Endothelial cell of hepatic sinusoid (primary cell): ENCODE results near the gene ABITRAM.
"Not testable (repeated sequence)": the region's sequence is repeated elsewhere in the genome, so short reads cannot be mapped to it uniquely, and the experiment has no call there.

ENCODE experiments used
- in situ Hi-C: cut with HindIII; loops from 2 replicates; pipeline ENCODE4 v1.10.0; 2017; ENCODE audit warnings: low sequenced_read_pairs

ABITRAM gene

GRCh38 chr9:108924466-108924865 is 9.7 kb upstream of the ABITRAM start:
- in situ Hi-C loops: no loop called here

- in situ Hi-C loops: no loop called here
These were observed 5.8 kb upstream of the ABITRAM start for GRCh38 chr9:108928386-108928785.

GRCh38 chr9:108933231-108933717 is 926 bp upstream of the ABITRAM start:
- in situ Hi-C loops: no loop called here

DNA sequence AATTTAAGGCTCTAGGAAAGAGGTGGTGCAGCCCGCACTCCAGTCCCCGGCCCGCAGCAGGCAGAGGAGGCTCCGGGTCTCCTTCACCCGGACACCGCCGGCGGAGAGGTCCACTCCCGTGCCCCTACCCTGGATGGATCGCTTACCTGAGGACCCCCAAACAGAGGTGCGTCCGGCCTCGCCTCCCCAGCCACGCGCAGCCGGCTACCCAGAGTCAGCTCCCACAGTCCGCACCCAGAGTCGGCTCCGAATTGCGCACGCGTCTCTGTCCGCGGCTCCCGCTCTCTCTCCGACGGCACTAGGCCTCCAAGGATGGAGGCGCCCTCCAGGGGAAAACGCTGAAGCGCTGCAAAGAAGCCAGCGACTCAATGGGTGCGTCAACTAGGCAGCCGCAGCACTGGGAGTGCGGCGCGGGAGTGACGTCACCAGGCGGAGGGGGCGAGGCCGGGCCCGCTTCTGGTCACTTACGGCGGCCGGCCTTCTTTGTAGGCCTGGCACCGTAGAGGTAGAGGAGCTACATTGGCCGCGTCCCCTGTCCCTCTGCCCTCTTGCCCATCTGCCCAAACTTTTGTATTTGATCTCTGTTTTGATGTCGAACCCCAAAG is 380 bp upstream of the ABITRAM start, which contains the start of gene ELP1:
Gene ELP1, minus strand, starts transcription at position 407 of the 605 bp plus-strand sequence. CDS start 2,978 bp downstream, outside the sequence.
- in situ Hi-C loops: no loop called here

DNA sequence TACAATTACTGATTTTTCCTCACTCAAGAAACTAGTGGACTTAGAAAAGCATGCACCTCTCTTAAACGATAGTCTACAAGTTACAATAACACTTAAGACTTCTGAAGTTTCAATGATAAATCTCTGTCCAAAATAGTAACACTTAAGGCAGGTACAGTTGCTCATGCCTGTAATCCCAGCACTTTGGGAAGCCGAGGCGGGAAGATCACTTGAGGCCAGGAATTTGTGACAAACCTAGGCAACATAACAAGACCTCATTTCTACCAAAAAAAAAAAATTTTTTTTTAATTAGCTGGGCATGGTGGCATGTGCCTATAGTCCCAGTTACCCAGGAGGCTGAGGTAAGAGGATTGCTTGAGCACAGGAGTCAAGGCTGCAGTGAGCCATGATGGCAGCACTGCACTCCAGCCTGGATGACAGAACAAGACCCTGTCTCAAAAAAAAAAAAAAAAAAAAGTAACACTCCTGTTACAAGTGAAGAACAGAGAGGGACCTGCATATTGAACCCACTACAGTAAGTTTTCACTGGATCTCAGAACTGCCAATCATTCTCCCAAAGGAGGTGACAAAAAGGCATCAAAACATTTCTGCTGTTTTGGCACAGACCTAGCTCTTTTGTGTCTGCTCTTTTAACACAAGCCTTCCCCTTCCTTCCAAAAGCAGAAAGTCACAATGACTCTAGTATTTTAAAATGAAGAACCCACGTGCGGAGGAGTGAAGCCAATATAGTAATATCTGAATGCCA is 3.5 kb downstream of the ABITRAM start:
- in situ Hi-C loops: no loop called here

- in situ Hi-C loops: no loop called here
These were observed 5.8 kb downstream of the ABITRAM start for GRCh38 chr9:108939975-108940374.

DNA sequence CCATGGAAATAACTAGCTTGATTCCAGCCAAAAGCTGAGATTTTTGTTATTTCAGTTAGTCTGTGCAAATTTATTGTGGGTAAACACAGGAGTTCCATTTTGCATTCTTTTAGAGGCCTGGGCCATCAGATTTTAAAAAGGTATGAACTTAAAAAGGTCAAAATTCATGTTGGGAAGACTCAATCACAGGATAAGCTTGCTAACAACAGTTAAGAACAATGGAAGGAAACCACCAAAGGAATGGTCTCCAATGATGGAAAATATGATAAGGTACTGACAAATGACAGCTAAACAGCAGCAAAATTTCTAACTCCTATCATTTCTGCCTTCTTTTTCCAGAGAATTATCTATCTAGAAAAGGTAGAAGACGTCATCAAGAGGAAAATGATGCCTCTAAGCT is 16.0 kb downstream of the ABITRAM start:
- in situ Hi-C loops: loop anchor here (10.0 kb wide), 1 partner anchor 45 kb away; no protein-coding TSS in a partner anchor

GRCh38 chr9:108951578-108951977 is 17.4 kb downstream of the ABITRAM start:
- in situ Hi-C loops: loop anchor here (10.0 kb wide), 1 partner anchor 47 kb away; no protein-coding TSS in a partner anchor

GRCh38 chr9:108953983-108954574 is 19.9 kb downstream of the ABITRAM start:
- in situ Hi-C loops: loop anchor here (10.0 kb wide), 1 partner anchor 49 kb away; no protein-coding TSS in a partner anchor

DNA sequence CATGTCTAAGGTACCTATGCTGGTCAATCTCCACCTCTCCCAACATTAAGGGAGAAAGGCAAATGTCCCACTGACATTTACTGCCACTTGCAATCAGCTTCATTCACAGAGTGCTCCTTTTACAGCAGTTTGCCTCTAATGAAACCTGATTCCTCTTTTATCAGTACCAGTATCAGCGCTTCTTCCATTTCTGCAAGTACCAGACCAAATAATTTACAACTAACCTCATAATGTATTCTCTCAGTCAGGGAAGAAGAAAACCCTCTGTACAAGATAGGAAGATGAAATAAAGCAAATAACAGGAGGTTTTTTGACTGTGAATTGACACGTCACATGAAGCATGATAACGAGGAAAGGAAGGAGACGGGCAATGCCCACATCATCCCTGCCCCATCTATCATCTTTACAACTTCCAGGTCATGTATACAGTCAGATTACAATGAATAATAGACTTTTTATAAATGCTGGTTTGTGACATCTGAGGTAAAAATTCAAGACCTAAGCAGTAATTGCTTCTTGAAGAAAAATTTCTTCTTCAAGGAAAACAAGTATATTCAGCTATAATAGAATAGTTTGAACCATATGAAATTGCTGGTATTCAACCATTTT is 21.9 kb downstream of the ABITRAM start:
- in situ Hi-C loops: loop anchor here (10.0 kb wide), 1 partner anchor 51 kb away; no protein-coding TSS in a partner anchor

- in situ Hi-C loops: loop anchor here (10.0 kb wide), 1 partner anchor 52 kb away; no protein-coding TSS in a partner anchor
These were observed 22.4 kb downstream of the ABITRAM start for GRCh38 chr9:108956631-108957026.

GRCh38 chr9:108960331-108960730 is 26.1 kb downstream of the ABITRAM start:
- in situ Hi-C loops: no loop called here

- in situ Hi-C loops: no loop called here
These were observed 27.0 kb downstream of the ABITRAM start for GRCh38 chr9:108961151-108961550.

DNA sequence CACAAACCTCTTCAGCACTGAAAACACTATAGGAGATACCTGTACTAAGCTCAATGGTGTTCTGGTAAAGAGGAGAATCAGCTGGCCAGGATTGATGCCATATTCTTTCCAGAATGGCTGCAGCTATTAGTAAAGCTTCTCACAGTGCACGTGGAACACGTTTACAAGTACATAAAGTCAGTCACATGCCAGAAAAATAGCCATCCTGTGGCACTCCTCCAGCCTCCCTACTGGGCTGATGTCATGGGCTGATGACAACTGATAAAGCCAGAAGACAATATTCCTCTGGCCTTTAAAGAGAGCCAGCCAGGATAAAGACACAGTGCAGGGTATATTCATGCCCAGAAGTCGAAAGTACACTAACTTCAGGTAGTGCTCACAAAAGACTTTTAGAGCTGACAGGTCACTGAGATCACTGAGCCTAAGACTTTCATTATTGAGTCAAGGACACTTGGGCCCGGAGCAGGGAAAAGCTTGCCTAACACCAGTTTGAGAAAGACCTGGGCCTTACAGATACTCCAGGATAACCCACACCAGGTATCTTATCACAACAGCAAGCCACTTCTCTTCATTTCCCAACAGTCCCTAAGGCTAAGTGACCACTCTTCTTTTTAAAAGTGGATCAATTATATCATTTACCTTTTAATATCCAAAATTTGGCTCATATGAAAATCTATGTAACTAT is 29.4 kb downstream of the ABITRAM start:
- in situ Hi-C loops: no loop called here

DNA sequence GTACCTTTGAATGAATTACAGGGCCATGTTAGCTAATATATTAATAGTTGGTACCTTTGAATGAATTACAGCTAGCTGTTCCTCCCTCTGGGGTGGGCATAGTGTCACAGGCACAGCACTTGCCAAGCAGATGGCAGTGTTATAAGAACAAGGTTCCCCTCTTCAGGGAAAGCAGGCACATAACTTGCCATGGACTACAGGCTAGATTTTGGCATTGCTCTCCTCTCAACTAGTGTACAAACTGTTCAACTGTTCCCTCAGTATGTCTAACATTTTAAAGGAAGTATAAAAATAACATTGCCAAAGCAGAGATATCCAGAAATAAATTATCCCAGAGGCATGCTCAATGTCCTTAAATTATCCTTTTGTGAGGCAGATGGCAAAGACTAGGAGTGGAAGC is 33.7 kb downstream of the ABITRAM start:
- in situ Hi-C loops: no loop called here

DNA sequence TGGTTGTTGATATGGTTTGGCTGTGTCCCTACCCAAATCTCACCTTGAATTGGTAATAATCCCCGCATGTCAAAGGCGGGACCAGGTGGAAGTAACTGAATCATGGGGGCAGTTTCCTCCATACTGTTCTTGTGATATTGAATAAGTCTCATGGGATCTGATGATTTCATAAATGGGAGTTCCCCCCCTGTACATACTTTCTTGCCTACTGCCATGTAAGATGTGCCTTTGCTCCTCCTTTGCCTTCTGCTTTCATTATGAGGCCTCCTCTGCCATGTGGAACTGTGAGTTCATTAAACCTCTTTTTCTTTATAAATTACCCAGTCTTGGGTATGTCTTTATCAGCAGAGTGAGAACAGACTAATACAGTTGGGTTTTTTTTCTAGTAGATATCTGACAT is 37.2 kb downstream of the ABITRAM start:
- in situ Hi-C loops: not testable (repeated sequence)

DNA sequence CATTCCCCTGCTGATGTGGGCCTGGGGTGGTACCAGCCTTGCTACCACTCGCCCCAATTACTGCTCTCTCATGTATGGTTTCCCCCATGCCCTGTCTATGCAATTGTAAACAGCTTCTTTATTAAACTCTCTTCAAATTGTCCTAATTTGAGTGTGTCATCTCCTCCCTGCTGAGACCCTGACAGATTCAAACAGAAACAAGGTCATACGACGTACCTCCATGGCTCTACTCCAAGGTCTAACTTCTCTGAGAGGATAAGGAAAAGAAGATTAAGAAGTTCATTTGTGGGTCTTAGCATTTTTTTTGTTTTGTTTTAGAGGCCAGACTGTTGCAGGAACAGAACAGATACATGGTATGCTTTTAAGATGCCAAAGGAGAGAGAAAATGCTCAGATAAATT is 38.0 kb downstream of the ABITRAM start:
- in situ Hi-C loops: no loop called here

- in situ Hi-C loops: no loop called here
These were observed 38.5 kb downstream of the ABITRAM start for GRCh38 chr9:108972626-108973209.

DNA sequence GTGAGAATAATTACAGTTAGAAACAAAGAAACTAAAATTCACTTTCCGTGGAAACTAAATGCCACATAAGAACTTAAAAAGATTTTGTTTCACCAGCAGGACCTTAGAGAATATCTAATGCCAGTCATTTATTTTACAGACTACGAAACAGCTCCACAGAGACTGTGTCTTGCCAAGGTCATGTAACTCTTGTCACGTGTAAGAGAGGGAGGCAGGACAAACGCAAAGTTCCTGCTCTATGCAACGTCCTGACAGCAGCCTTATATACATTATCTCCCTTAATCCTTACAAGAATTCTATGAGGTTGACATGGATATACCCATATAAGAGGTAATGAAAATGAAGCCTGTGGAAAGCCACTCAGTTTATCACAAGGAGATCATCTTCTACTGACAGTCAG is 39.7 kb downstream of the ABITRAM start:
- in situ Hi-C loops: no loop called here

GRCh38 chr9:108978205-108978604 is 44.0 kb downstream of the ABITRAM start:
- in situ Hi-C loops: no loop called here
